Measurements from ENCODE around the gene ZGRF1.

- TF ChIP-seq EZH2 (IDR thresholded peaks at IDR 0.05; ENCODE audit: borderline replicate concordance, insufficient read depth, low read depth, low read length, poor library complexity, severe bottlenecking) (no peak), CTCF (IDR thresholded peaks at IDR 0.05) (no peak)
Measured at GRCh38 chr4:112664611-112665010, 27.9 kb upstream of the ZGRF1 start.

All from B cell (primary cell).